ENCODE results near the gene ZMYND8.

The ZMYND8 gene

GRCh38 chr20:47319517-47320252 lies 36.8 kb downstream of the ZMYND8 start:
- peaks cover 36% of the 10 kb centered on the region for H3K4me1 ChIP-seq (ENCODE audit: insufficient read depth, low read length, severe bottlenecking)
- no peak overlapping the region for H3K27ac ChIP-seq (ENCODE audit: low read depth, low read length, poor library complexity, severe bottlenecking)
- H3K79me2 ChIP-seq (ENCODE audit: insufficient read depth, low read length), result peaks cover 97% of the 10 kb centered on the region
- H3F3A ChIP-seq (ENCODE audit: insufficient read depth, low read length), result no peaks in the 10 kb centered on the region
- H3K9me2 ChIP-seq (ENCODE audit: low read depth, low read length), result no peaks in the 10 kb centered on the region
- H3K9me3 ChIP-seq (ENCODE audit: low read length), result no peaks in the 10 kb centered on the region
- 0 out of 2 replicates have a peak, but pooled peaks cover 5% of the 10 kb centered on the region for H4K20me1 ChIP-seq (ENCODE audit: insufficient read depth, low read length)
- TF ChIP-seq EZH2 (IDR thresholded peaks at IDR 0.05; ENCODE audit: borderline replicate concordance, low read length) (no peak), CTCF (IDR thresholded peaks at IDR 0.05; ENCODE audit: low read length) (no peak)
- H3K4me3 ChIP-seq (ENCODE audit: low read depth, low read length, poor library complexity, severe bottlenecking), result no peak overlapping the region
- no peak overlapping the region for H3K4me2 ChIP-seq (ENCODE audit: low read length)
- H3K9ac ChIP-seq (ENCODE audit: low read length), result no peak overlapping the region
- H3K27me3 ChIP-seq (ENCODE audit: insufficient read depth, low read length), result no peaks in the 10 kb centered on the region
- H3K36me3 ChIP-seq (ENCODE audit: insufficient read depth, low read length), result peaks cover 57% of the 10 kb centered on the region
- no peak overlapping the region for H2AFZ ChIP-seq (ENCODE audit: low read length)

- Histone ChIP-seq H4K20me1 (ENCODE audit: insufficient read depth, low read length) (0 out of 2 replicates have a peak, but pooled peaks cover 5% of the 10 kb centered on the region), H3K79me2 (ENCODE audit: insufficient read depth, low read length) (peaks cover 98% of the 10 kb centered on the region), H3K4me2 (ENCODE audit: low read length) (no peak overlapping the region; the same call in 1 of the 2 replicates), H3K36me3 (ENCODE audit: insufficient read depth, low read length) (peaks cover 66% of the 10 kb centered on the region), H3K9me2 (ENCODE audit: low read depth, low read length) (no peaks in the 10 kb centered on the region), H3F3A (ENCODE audit: insufficient read depth, low read length) (no peaks in the 10 kb centered on the region), H3K9ac (ENCODE audit: low read length) (no peak overlapping the region; the same call in 1 of the 2 replicates), H3K27ac (ENCODE audit: low read depth, low read length, poor library complexity, severe bottlenecking) (no peak overlapping the region), H3K27me3 (ENCODE audit: insufficient read depth, low read length) (no peaks in the 10 kb centered on the region), H3K4me1 (ENCODE audit: insufficient read depth, low read length, severe bottlenecking) (peaks cover 36% of the 10 kb centered on the region), H2AFZ (ENCODE audit: low read length) (no peak overlapping the region), H3K9me3 (ENCODE audit: low read length) (no peaks in the 10 kb centered on the region), H3K4me3 (ENCODE audit: low read depth, low read length, poor library complexity, severe bottlenecking) (no peak overlapping the region)
- TF ChIP-seq EZH2 (IDR thresholded peaks at IDR 0.05; ENCODE audit: borderline replicate concordance, low read length), result no peak
- TF ChIP-seq CTCF (IDR thresholded peaks at IDR 0.05; ENCODE audit: low read length), result no peak
These were observed 37.6 kb downstream of the ZMYND8 start for GRCh38 chr20:47318586-47319516.

- Histone ChIP-seq H3K9me3 (ENCODE audit: low read length) (no peaks in the 10 kb centered on the region), H3K9me2 (ENCODE audit: low read depth, low read length) (no peaks in the 10 kb centered on the region), H3K79me2 (ENCODE audit: insufficient read depth, low read length) (peaks cover 92% of the 10 kb centered on the region), H3K4me1 (ENCODE audit: insufficient read depth, low read length, severe bottlenecking) (peaks cover 36% of the 10 kb centered on the region), H3K27me3 (ENCODE audit: insufficient read depth, low read length) (no peaks in the 10 kb centered on the region), H3F3A (ENCODE audit: insufficient read depth, low read length) (no peaks in the 10 kb centered on the region), H4K20me1 (ENCODE audit: insufficient read depth, low read length) (0 out of 2 replicates have a peak, but pooled peaks cover 3% of the 10 kb centered on the region), H3K4me3 (ENCODE audit: low read depth, low read length, poor library complexity, severe bottlenecking) (no peak overlapping the region), H3K9ac (ENCODE audit: low read length) (no peak overlapping the region; the same call in 1 of the 2 replicates), H3K27ac (ENCODE audit: low read depth, low read length, poor library complexity, severe bottlenecking) (peak overlapping the region; percentile 47), H2AFZ (ENCODE audit: low read length) (no peak overlapping the region), H3K4me2 (ENCODE audit: low read length) (peak overlapping the region; percentile 19; the same call in 1 of the 2 replicates), H3K36me3 (ENCODE audit: insufficient read depth, low read length) (peaks cover 59% of the 10 kb centered on the region)
- TF ChIP-seq EZH2 (IDR thresholded peaks at IDR 0.05; ENCODE audit: borderline replicate concordance, low read length) (no peak), CTCF (IDR thresholded peaks at IDR 0.05; ENCODE audit: low read length) (no peak)
These were observed 38.4 kb downstream of the ZMYND8 start for GRCh38 chr20:47318027-47318585.

Data from OCI-LY1 (cell line).